ENCODE results near the gene OPN5.
"Not testable (repeated sequence)": the region's sequence is repeated elsewhere in the genome, so short reads cannot be mapped to it uniquely, and the experiment has no call there.

OPN5 gene

GRCh38 chr6:47781732-47782131 lies at the start of gene OPN5:
Gene OPN5, plus strand, starts transcription at chr6:47782032. Its CDS starts 35 bp downstream, at chr6:47782067.
- DNase-seq: no peak

- no peak for DNase-seq
These were observed 47.8 kb upstream of the OPN5 start for GRCh38 chr6:47733879-47734558.

GRCh38 chr6:47734831-47735481 lies 46.9 kb upstream of the OPN5 start:
- no peak for DNase-seq

- DNase-seq: no peak
These were observed 45.6 kb upstream of the OPN5 start for GRCh38 chr6:47736083-47736700.

GRCh38 chr6:47737406-47737805 lies 44.4 kb upstream of the OPN5 start:
- no peak for DNase-seq

GRCh38 chr6:47740714-47741113 lies 41.1 kb upstream of the OPN5 start:
- DNase-seq: no peak

- peak in 1 of 2 experiments; percentile 17 for DNase-seq
These were observed 40.0 kb upstream of the OPN5 start for GRCh38 chr6:47741807-47742206.

GRCh38 chr6:47743744-47744143 lies 38.1 kb upstream of the OPN5 start:
- no peak for DNase-seq

- DNase-seq: not testable (repeated sequence)
These were observed 36.6 kb upstream of the OPN5 start for GRCh38 chr6:47745269-47745668.

GRCh38 chr6:47749757-47750156 lies 32.1 kb upstream of the OPN5 start:
- DNase-seq: no peak

GRCh38 chr6:47752801-47753200 lies 29.0 kb upstream of the OPN5 start:
- DNase-seq: no peak

GRCh38 chr6:47759364-47759763 lies 22.5 kb upstream of the OPN5 start:
- DNase-seq: no peak

- DNase-seq: no peak
These were observed 19.3 kb upstream of the OPN5 start for GRCh38 chr6:47762502-47762901.

- no peak for DNase-seq
These were observed 15.4 kb upstream of the OPN5 start for GRCh38 chr6:47766445-47766844.

GRCh38 chr6:47767102-47767501 lies 14.7 kb upstream of the OPN5 start:
- no peak for DNase-seq

- no peak for DNase-seq
These were observed 11.8 kb upstream of the OPN5 start for GRCh38 chr6:47769982-47770381.

GRCh38 chr6:47772359-47772758 lies 9.5 kb upstream of the OPN5 start:
- no peak for DNase-seq

GRCh38 chr6:47773005-47773404 lies 8.8 kb upstream of the OPN5 start:
- no peak for DNase-seq

- DNase-seq: peak; percentile 26 to 39
These were observed 1.1 kb upstream of the OPN5 start for GRCh38 chr6:47780510-47781356.

- no peak for DNase-seq
These were observed 3.4 kb downstream of the OPN5 start for GRCh38 chr6:47785182-47785581.

GRCh38 chr6:47787620-47788497 lies 6.0 kb downstream of the OPN5 start:
- DNase-seq: peak; percentile 52 to 60

- no peak for DNase-seq
These were observed 6.7 kb downstream of the OPN5 start for GRCh38 chr6:47788498-47788884.
